Activated CD4-positive, CD25-positive, alpha-beta regulatory T cell treated with anti-CD3 and anti-CD28 coated beads, Interleukin-2, amount 50 U/mL, for 72 hours (primary cell): ENCODE results near the gene HNRNPUL1.
"Not testable (repeated sequence)": the region's sequence is repeated elsewhere in the genome, so short reads cannot be mapped to it uniquely, and the experiment has no call there.

ENCODE experiments used
- DNase-seq: peaks from one replicate; pipeline ENCODE4 v3.0.0; 2021

HNRNPUL1 gene

GRCh38 chr19:41263850-41264580 lies at the start of gene HNRNPUL1:
HNRNPUL1 (plus strand) TSS chr19:41264372; CDS start chr19:41264504, 132 bp downstream.
- DNase-seq, result peak; percentile 99

DNA sequence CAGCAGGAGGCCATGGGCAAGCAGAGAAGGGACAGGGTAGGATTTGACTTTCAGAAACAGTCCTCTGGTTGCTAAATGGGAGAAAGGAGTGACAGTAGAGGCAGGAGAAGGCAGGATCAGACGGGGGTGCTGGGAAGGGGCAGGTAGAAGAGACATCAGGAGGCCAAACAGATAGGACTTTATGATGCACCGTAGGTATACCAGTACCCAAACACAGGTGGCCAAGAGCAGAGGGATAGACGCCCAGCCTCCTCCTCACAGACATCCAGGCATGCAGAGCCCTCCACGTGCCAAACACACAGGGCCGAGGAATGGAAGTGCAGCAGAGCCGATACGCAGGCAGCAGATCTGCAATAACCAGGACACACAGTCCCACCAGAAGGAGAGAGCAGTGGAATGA lies 46.4 kb upstream of the HNRNPUL1 start:
- DNase-seq, result no peak

- DNase-seq, result no peak
Measured at GRCh38 chr19:41218249-41218614, 45.9 kb upstream of the HNRNPUL1 start.

GRCh38 chr19:41218615-41219507 lies 45.3 kb upstream of the HNRNPUL1 start, which contains the start of gene AXL:
AXL (plus strand) TSS chr19:41219223; CDS start chr19:41219393, 170 bp downstream.
- DNase-seq, result no peak

- DNase-seq, result no peak
Measured at GRCh38 chr19:41219924-41220567, 44.1 kb upstream of the HNRNPUL1 start.

- DNase-seq, result no peak
Measured at GRCh38 chr19:41220811-41221210, 43.4 kb upstream of the HNRNPUL1 start.

DNA sequence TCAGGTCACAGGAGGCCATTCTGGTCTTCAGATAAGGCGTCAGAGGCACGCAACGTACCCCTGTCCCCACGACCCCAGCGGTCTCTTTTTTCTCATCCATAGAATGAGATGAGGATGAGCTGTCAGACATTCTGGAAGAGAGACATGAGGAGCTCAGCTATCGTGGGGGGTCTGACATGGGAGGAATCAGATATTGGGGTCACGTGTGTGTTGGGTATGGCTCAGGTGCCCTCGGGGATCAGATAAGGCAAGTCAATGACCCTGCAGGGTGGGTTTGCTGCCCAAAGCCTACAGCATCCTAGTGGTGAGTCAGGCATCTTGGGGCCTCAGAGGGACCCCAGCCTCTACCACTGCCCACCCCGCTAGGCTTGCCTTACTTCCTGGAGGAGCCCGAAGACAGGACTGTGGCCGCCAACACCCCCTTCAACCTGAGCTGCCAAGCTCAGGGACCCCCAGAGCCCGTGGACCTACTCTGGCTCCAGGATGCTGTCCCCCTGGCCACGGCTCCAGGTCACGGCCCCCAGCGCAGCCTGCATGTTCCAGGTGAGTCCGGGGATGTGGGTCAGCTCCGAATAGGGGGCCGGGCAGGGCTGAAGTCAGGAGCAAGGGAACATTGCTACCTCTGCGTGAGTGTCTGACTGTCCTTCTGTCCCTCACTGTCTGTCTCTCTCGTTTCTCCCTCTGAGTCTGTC lies 42.5 kb upstream of the HNRNPUL1 start:
- DNase-seq, result no peak

- no peak for DNase-seq
Measured at GRCh38 chr19:41222240-41222639, 41.9 kb upstream of the HNRNPUL1 start.

GRCh38 chr19:41223431-41224234 lies 40.5 kb upstream of the HNRNPUL1 start:
- no peak for DNase-seq

GRCh38 chr19:41224632-41225031 lies 39.5 kb upstream of the HNRNPUL1 start:
- DNase-seq, result no peak

GRCh38 chr19:41225238-41226052 lies 38.7 kb upstream of the HNRNPUL1 start:
- peak; percentile 39 for DNase-seq

DNA sequence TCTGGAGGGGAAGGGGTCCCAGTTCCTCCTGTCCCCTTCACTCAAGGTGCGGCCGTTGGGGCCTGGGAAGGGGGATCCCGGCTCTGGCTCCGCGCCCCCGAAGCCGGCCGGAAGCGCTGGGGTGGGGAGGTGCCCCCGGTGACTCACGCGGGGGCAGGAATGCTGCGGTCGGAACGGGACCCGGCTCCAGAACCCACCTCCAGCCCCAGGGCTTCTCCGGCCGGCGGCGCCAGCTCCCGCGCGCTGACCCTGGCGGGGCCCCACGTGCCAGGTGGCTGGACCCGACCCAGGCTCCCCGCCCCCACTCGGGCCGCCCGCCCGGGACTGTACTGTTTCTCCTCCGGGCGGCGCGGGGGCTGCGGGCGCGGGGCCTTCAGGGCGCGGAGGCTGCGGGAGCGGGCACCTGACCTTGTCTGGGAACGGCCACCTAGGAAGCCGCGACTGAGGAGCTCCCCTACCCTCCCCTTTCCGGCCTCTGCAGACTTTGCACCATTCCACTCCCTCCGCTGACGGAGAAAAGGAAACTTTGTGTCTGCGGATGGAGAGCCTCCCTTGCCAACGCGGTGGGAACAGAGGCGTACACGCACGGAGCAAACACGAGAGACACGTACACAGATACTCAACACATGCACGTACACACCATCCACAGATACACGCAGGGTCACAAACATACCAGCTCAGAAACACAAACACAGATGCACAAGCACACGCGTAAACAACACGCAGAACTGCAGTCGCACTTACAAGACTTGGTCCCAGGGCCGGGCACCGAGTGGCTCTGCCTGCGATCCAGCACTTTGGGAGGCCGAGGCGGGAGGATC lies 37.9 kb upstream of the HNRNPUL1 start:
- peak; percentile 37 for DNase-seq

- no peak for DNase-seq
Measured at GRCh38 chr19:41226874-41227390, 37.2 kb upstream of the HNRNPUL1 start.

- no peak for DNase-seq
Measured at GRCh38 chr19:41228486-41228885, 35.7 kb upstream of the HNRNPUL1 start.

- not testable (repeated sequence) for DNase-seq
Measured at GRCh38 chr19:41229338-41229737, 34.8 kb upstream of the HNRNPUL1 start.

DNA sequence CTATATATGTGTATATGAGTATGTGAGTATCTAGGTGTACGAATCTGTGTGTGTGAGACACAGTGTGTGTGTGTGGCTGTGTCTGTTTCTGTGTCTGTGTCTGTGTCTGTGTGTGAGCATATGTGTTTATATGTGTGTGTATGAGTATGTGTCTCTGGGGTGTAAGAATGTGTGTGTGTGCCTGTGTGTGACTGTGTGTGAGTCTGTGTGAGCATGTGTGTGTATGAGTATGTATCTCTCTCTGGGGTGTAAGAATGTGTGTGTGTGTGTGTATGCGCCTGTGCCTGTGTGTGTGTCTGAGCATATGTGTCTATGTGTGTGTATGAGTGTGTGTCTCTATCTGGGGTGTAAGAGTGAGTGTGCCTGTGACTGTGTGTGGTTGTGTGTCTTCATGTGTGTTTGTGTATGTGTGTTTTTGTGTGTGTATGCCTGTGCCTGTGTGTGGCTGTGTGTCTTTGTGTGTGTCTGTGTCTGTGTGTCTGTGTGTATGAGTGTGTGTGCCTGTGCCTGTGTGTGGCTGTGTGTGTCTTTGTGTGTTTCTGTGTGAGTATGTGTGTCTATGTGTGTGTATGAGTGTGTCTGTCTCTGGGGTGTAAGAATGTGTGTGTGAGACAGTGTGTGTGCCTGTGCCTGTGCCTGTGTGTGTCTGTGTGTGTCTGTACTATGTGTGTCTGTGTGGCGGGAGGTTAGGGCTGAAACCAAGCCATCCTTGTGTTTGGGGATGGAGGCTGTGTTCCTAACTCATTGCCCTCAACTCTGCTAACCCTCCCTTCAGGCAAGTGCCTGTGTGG lies 33.9 kb upstream of the HNRNPUL1 start:
- no peak for DNase-seq

DNA sequence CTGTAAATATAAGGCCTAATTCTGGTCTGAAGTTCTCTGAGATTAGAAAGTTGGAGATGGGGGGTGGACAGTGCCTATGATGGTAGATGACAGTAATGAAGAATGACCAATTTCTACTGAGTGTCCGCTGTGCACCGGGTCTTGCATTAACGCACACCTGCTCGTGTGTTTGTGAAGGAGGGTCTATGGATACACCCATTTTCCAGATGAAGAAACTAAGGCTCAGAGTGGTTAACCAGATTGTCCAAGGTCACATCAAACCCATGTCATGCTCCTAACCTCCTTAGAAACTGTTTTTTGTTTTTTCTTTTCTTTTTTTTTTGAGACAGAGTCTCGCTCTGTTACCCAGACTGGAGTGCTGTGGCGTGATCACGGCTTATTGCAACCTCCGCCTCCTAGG lies 31.5 kb upstream of the HNRNPUL1 start:
- DNase-seq, result no peak

DNA sequence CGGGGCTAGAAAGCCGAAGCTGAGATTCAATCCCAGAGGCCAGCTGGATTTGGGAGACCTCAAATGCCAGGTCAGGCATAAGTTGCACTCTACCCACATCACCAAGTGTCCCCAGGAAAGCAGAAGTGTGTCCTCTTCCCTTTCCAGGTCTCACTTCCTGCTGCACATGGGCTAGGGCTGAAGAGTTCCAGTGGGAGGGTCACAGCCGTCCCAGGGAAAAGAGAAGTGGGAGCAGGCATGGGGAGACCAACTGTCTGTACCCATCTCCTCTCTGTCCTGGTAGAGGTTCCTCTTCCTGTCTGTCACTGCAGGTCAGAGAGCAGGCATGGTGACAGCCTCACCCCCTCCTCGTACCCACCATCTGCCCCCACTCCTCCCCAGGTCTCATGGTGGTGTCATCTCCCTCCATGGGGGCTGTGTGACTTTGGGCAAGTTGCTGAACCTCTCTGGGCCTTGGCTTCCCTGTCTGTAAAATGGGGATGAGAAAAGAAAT lies 30.4 kb upstream of the HNRNPUL1 start:
- no peak for DNase-seq
